Hair follicular keratinocyte (primary cell): Measurements from ENCODE around the gene OR52E5. TPM values are rescaled to one million over a fixed set of nuclear protein-coding genes. Genes with fewer than 3 reads are reported as not detected.

Experiments
- total RNA-seq: library from RNA; depleted of rRNA; stranded (reverse); fragments of >200 nt; gene quantifications from 2 replicates; pipeline ENCODE4 v1.2.3, GENCODE V29; 2015

The OR52E5 gene
- total RNA-seq = not detected in 2 replicates

GRCh38 chr11:5892908-5893307 lies at the start of gene OR52E5:
TSS of gene OR52E5 (plus strand) at chr11:5893208. CDS start at chr11:5900777, 7,569 bp downstream.

GRCh38 chr11:5857590-5857989 lies 35.4 kb upstream of the OR52E5 start, which contains the start of gene OR52E8:
TSS of gene OR52E8 (minus strand) at chr11:5857690. CDS start at chr11:5857690, 0 bp downstream.

GRCh38 chr11:5880329-5880728 lies 12.7 kb upstream of the OR52E5 start, which contains the start of gene OR52E4:
TSS of gene OR52E4 (plus strand) at chr11:5880629. CDS start at chr11:5884293, 3,664 bp downstream.

GRCh38 chr11:5941951-5942350 lies 48.9 kb downstream of the OR52E5 start, which contains the start of gene OR56A3:
TSS of gene OR56A3 (plus strand) at chr11:5942251. CDS start at chr11:5947347, 5,096 bp downstream.

Other genes starting within 250 kb of the OR52E5 start
- gene TRIM5, start 208.1 kb upstream of the OR52E5 start, total RNA-seq = 27.4 and 31.2 TPM in 2 replicates
- 18.9 and 41.5 TPM in 2 replicates for gene TRIM22, start 203.4 kb upstream of the OR52E5 start, total RNA-seq
- gene OR56B1, start 156.8 kb upstream of the OR52E5 start, total RNA-seq = not detected in 2 replicates
- gene OR52N4, start 139.0 kb upstream of the OR52E5 start, total RNA-seq = not detected in 2 replicates
- gene OR52N5, start 109.9 kb upstream of the OR52E5 start, total RNA-seq = not detected in 2 replicates
- not detected in 2 replicates for gene OR52N1, start 101.9 kb upstream of the OR52E5 start, total RNA-seq
- not detected in 2 replicates for gene OR52N2, start 84.3 kb upstream of the OR52E5 start, total RNA-seq
- gene OR52E6, start 51.3 kb upstream of the OR52E5 start, total RNA-seq = not detected in 2 replicates
- not detected in 2 replicates for gene OR52E8, start 35.5 kb upstream of the OR52E5 start, total RNA-seq
- not detected in 2 replicates for gene OR52E4, start 12.6 kb upstream of the OR52E5 start, total RNA-seq
- not detected in 2 replicates for gene OR56A3, start 49.0 kb downstream of the OR52E5 start, total RNA-seq
- not detected in 2 replicates for gene OR56A5, start 75.3 kb downstream of the OR52E5 start, total RNA-seq
- gene OR52L1, start 93.8 kb downstream of the OR52E5 start, total RNA-seq = not detected in 2 replicates
- not detected in 2 replicates for gene OR56A4, start 113.7 kb downstream of the OR52E5 start, total RNA-seq
- gene OR56A1, start 137.6 kb downstream of the OR52E5 start, total RNA-seq = not detected in 2 replicates
- not detected in 2 replicates for gene OR56B4, start 214.5 kb downstream of the OR52E5 start, total RNA-seq